GM12801 (cell line): ENCODE measurements around the gene EPHA4.

Source experiments
- TF ChIP-seq, protein P1 (sequence below): IDR thresholded peaks from one replicate; pipeline ENCODE4 v1.5.1; 2011; ENCODE audit warnings: control low read depth; ENCODE audit not compliant: insufficient read length; ENCODE audit errors: extremely low read depth

EPHA4 gene

DNA sequence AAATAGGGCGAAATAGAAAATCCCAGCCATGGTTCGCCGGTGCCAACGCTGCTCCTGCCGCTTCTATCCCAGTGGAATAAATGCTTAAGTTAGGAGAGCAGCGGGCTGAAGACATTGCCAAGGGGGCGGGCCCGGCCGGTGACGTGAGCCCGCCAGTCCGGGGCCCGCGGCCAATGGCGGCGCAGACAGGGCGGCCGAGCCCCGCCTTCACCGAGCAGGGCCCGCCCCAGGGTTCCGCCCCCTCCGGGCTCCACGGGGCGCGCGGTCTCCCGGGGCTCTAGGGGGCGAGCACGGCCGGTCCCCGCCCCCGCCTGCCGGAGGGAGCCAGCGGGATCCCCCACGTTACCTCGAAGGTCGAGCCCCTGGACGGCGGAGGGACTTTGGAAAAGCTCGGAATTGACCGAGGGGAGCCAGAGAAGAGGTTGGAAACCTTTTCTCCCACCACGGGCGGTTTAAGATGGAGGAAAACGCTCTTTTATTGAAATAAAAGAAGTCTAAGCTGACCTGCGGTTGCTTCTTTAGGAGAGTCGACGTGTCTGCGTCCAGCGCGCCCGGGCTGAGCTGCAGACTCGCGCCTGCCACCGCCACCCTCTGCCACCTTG lies at the start of gene EPHA4:
Gene EPHA4, minus strand, starts transcription at position 86 of the 602 bp plus-strand sequence. Its CDS starts 56 bp downstream, at position 30.
- TF ChIP-seq, protein P1, sequence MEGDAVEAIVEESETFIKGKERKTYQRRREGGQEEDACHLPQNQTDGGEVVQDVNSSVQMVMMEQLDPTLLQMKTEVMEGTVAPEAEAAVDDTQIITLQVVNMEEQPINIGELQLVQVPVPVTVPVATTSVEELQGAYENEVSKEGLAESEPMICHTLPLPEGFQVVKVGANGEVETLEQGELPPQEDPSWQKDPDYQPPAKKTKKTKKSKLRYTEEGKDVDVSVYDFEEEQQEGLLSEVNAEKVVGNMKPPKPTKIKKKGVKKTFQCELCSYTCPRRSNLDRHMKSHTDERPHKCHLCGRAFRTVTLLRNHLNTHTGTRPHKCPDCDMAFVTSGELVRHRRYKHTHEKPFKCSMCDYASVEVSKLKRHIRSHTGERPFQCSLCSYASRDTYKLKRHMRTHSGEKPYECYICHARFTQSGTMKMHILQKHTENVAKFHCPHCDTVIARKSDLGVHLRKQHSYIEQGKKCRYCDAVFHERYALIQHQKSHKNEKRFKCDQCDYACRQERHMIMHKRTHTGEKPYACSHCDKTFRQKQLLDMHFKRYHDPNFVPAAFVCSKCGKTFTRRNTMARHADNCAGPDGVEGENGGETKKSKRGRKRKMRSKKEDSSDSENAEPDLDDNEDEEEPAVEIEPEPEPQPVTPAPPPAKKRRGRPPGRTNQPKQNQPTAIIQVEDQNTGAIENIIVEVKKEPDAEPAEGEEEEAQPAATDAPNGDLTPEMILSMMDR: no peak

DNA sequence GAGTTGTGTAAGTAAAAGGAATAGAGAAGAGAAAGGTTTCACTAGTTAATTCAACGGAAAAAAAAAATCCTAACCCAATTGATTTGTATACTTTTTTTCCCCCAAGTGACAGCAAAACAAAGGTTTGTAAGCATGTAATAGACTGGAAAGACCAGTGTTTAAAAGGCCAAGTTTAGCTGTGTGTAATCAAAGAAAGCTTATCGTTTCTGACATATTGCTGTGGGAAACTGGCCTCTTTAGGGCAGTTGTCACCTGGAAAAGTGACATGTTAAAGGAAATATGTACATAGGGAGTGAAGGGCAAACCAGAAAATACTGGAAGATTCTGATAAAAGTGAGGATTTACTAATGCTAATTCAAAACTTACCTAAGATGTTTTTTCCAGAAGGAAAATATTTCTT lies 45.9 kb upstream of the EPHA4 start:
- TF ChIP-seq, protein P1: no peak

DNA sequence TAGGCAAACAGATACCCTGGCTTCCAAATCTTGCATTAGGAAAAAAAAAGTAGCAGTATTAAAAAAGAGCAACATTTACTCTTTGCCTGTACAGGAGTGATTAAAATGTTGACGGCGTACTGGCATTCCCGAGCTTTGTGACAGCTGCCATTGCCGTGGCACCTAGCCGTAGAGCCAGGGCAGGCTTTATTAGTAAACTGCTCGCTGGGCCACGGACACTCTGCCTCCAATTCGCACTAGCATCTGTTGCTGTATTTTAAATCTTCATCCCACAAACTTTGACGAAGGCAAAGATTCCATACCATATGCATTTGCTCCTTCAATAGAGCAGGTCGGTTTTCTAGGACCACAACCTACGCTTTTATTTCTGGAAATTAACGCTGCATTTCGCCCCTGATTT lies 44.5 kb upstream of the EPHA4 start:
- TF ChIP-seq, protein P1: no peak

DNA sequence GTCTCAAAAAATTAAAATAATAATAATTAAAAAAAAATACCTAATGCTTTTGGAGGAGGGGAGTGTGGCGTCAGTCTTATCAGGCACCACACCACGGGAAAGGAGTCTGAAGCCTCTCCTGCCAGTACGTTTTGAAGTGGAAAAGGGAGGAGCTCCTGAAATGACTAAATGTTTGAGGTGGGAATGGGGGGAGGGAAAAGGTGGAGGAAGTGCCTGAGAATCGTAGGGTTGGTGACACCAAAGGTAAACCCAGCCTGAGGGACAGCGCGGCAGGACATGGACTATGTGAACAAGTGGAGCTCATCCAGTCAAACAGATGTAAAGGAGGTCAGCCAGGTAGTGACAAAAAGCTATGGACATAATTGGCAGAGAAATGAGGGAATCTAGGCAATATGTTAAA lies 42.2 kb upstream of the EPHA4 start:
- TF ChIP-seq, protein P1: no peak

DNA sequence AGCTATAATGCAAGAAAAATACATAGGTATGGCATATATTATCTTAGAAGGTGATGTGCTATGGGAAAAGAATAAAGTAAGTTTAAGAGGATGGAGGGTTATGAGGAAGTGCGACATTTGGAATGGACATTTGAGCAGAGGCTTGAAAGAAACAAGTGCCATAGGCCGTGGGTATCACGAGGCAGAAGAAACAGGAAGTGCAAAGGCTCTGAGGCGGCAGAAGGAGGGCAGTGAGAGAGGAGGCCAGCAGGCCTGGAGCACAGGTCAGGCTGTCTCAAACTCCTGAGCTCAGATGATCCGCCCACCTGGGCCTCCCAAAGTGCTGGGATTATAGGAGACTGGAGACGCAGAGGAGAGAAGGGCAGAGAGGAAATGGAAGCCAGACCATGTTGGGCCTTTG lies 40.7 kb upstream of the EPHA4 start:
- TF ChIP-seq, protein P1: no peak

DNA sequence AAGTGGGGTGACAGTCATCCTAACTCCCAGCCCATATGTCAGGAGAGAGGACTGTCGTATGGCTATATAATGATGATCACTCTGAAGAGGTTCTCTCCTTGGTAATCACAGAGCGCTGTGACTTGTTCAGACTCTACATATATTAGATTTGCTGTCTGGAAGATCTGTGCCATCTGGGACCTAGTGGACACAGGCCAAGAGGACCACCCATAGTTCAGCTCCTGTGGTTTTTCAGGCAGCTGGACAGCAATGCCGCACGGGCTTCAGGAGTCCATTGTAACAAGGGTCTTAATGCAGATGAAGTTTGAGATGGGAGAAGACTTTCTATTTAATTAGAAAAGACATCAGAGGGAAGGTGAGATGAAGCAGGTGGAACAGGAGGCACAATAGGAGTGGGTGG lies 40.1 kb upstream of the EPHA4 start:
- TF ChIP-seq, protein P1: no peak

DNA sequence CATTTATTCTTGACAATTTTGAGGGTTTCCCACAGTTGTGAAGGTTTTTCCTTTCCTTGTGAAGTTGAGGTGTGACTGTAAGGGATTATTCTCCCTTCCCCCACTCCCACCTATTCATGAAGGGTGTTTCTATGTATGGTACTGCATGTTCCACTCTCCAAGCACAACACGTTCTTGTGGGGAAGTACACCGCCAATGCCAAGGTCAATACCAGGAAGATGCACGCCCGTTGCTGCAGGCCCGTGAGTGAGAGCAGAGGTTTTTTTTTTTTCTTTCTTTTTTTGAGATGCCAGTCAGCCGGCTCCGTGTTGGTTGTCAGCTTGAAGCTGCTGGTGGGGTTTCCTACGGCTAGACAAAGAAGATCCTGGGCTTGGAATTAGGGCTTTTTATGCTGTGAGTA lies 38.6 kb upstream of the EPHA4 start:
- TF ChIP-seq, protein P1: no peak

DNA sequence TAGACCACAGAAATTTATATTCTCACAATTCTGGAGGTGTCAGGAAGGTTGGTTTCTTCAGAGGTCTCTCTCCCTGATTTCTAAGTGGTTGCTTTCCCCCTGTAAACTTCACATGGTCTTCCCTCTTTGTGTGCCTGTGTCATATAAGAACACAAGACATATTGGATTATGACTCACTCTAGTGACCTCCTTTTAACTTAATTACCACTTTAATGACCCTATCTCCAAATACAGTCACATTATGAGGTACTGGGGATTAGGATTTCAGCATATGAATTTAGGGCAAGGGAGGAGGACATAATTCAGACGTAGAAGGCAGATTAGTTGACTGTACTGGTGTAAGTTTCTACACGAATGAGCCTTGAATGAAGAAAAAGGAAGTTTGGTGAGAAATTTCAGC lies 38.2 kb upstream of the EPHA4 start:
- TF ChIP-seq, protein P1: no peak
